22Rv1 (cell line): ENCODE measurements around the gene CALU.

Experiments used
- ZFX ChIP-seq: fragments of 450-650 bp; IDR thresholded peaks from 2 replicates; pipeline ENCODE4 v1.6.1; 2017; ENCODE audit warnings: antibody characterized with exemption, borderline replicate concordance
- TF ChIP-seq, protein P1 (sequence below): fragments of 450-650 bp; IDR thresholded peaks from 2 replicates; pipeline ENCODE4 v1.5.1; 2017; ENCODE audit warnings: mild to moderate bottlenecking

DNA sequence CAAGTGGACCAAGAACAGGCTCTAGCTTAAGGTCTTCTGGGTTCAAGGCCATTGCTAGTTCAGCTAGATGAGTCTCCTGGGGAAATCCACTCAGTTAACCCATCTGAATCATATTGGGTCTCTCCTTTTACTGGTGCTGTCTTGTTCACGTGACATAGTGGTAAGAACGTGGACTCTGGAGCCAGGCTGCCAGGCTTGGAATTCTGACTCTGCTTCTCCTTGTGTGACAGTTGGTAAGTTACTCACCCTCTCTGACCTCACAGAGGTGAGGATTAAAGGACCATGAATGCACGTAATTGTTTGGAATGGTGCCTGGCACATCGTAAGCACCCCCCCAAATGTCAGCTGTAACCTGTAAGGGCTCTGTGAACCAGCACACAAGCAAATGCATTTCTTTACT, 9.7 kb upstream of the CALU start:
- TF ChIP-seq, protein P1, sequence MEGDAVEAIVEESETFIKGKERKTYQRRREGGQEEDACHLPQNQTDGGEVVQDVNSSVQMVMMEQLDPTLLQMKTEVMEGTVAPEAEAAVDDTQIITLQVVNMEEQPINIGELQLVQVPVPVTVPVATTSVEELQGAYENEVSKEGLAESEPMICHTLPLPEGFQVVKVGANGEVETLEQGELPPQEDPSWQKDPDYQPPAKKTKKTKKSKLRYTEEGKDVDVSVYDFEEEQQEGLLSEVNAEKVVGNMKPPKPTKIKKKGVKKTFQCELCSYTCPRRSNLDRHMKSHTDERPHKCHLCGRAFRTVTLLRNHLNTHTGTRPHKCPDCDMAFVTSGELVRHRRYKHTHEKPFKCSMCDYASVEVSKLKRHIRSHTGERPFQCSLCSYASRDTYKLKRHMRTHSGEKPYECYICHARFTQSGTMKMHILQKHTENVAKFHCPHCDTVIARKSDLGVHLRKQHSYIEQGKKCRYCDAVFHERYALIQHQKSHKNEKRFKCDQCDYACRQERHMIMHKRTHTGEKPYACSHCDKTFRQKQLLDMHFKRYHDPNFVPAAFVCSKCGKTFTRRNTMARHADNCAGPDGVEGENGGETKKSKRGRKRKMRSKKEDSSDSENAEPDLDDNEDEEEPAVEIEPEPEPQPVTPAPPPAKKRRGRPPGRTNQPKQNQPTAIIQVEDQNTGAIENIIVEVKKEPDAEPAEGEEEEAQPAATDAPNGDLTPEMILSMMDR, result no peak
- TF ChIP-seq ZFX, result no peak
